H1 (cell line): ENCODE data around the gene CKM. TPM values are rescaled to one million over a fixed set of nuclear protein-coding genes. Genes with fewer than 3 reads are reported as not detected.
"Not testable (repeated sequence)": the region's sequence is repeated elsewhere in the genome, so short reads cannot be mapped to it uniquely, and the experiment has no call there.

Source experiments
- CTCF ChIA-PET: fragments of 300-600 bp; sonication (Branson Sonifier 250); formaldehyde crosslinking; loops from one replicate; lab custom pipeline; 2021; ENCODE audit not compliant: partially characterized antibody; lab: Charles Lee
- POLR2A ChIA-PET: fragments of 300-600 bp; sonication (Branson Sonifier 250); formaldehyde crosslinking; loops from one replicate; lab custom pipeline; 2021; ENCODE audit warnings: inconsistent platforms; ENCODE audit not compliant: partially characterized antibody; lab: Charles Lee
- DNase-seq, 2 experiments: peaks; one replicate each; pipeline versions ENCODE4 v3.0.0 to v3.0.0-alpha.2; 2010 to 2022; ENCODE audit warnings: low spot score in 2 of 2, low read depth in 1 of 2, mixed read lengths in 1 of 2
- FAIRE-seq: peaks from 2 replicates; lab custom pipeline; 2011; peaks lifted over from hg19 to GRCh38; lab: Jason Lieb, UNC
- H2AFZ ChIP-seq: 2 replicates; pipeline ENCODE4 v1.8.1; 2012; ENCODE audit warnings: low read length, inconsistent platforms
- H2AK5ac ChIP-seq: 2 replicates; pipeline ENCODE4 v1.6.1; 2013; ENCODE audit warnings: low read depth, low read length
- H2BK120ac ChIP-seq: replicated peaks from 2 replicates; pipeline ENCODE3; 2013; ENCODE audit warnings: low read depth, low read length, inconsistent platforms
- H2BK12ac ChIP-seq: 2 replicates; pipeline ENCODE4 v1.6.1; 2013; ENCODE audit warnings: low read depth, low read length
- H2BK15ac ChIP-seq: 2 replicates; pipeline ENCODE4 v1.6.1; 2013; ENCODE audit warnings: low read length
- H2BK20ac ChIP-seq: 2 replicates; pipeline ENCODE4 v1.6.1; 2013; ENCODE audit warnings: low read length
- H2BK5ac ChIP-seq: 2 replicates; pipeline ENCODE4 v1.6.1; 2013; ENCODE audit warnings: low read depth, low read length
- H3K14ac ChIP-seq: 2 replicates; pipeline ENCODE4 v1.6.1; 2013; ENCODE audit warnings: inconsistent platforms; ENCODE audit not compliant: insufficient read length
- H3K18ac ChIP-seq: 2 replicates; pipeline ENCODE4 v1.6.1; 2013; ENCODE audit warnings: low read length; ENCODE audit errors: extremely low read depth
- H3K23ac ChIP-seq: 2 replicates; pipeline ENCODE4 v1.6.1; 2013; ENCODE audit warnings: inconsistent platforms; ENCODE audit not compliant: insufficient read length
- H3K23me2 ChIP-seq: 2 replicates; pipeline ENCODE4 v1.6.1; 2013; ENCODE audit warnings: low read depth, low read length
- H3K27ac ChIP-seq: 2 replicates; pipeline ENCODE4 v1.6.1; 2011; ENCODE audit warnings: low read depth, low read length, inconsistent platforms
- H3K27me3 ChIP-seq, 4 experiments: replicated peaks in 1 of 4; 1 replicate in 1 of 4; 2 replicates in 3 of 4; pipeline versions ENCODE4 v1.6.1 to v1.8.1; 2011 to 2013; ENCODE audit warnings: low read length in 3 of 4, mild to moderate bottlenecking in 3 of 4, inconsistent platforms in 2 of 4, mixed read lengths in 2 of 4, moderate library complexity in 1 of 4; ENCODE audit not compliant: control insufficient read depth in 3 of 4, insufficient read depth in 3 of 4; ENCODE audit errors: extremely low read depth in 1 of 4
- H3K36me3 ChIP-seq, 4 experiments: 2 replicates each; pipeline versions ENCODE4 v1.6.1 to v1.8.1; 2011 to 2013; ENCODE audit warnings: mild to moderate bottlenecking in 4 of 4, low read length in 3 of 4, moderate library complexity in 2 of 4, control low read depth in 1 of 4, inconsistent platforms in 1 of 4; ENCODE audit not compliant: insufficient read depth in 4 of 4, control insufficient read depth in 2 of 4
- H3K4ac ChIP-seq: replicated peaks from 2 replicates; pipeline ENCODE3; 2013; ENCODE audit warnings: low read length, low read depth, mixed read lengths, inconsistent platforms; ENCODE audit not compliant: insufficient read length
- H3K4me1 ChIP-seq, 4 experiments: replicated peaks in 1 of 4; 1 replicate in 1 of 4; 2 replicates in 3 of 4; pipeline versions ENCODE4 v1.6.1 to v1.8.1; 2011 to 2013; ENCODE audit warnings: low read length in 3 of 4, inconsistent platforms in 2 of 4, mixed read lengths in 1 of 4; ENCODE audit not compliant: insufficient read depth in 4 of 4, control insufficient read depth in 3 of 4
- H3K4me2 ChIP-seq, 2 experiments: 2 replicates each; pipeline versions ENCODE4 v1.6.1 to v1.8.1; 2011 to 2013; ENCODE audit warnings: low read depth in 2 of 2, low read length in 2 of 2, control low read depth in 1 of 2, inconsistent platforms in 1 of 2, mild to moderate bottlenecking in 1 of 2; ENCODE audit not compliant: insufficient read depth in 1 of 2
- H3K4me3 ChIP-seq, 4 experiments: fragments of 200-600, 300-600 bp in 1 of 4; sonication (generic), shearing (Covaris generic), sonication (Bioruptor Twin) in 1 of 4; 2 replicates each; pipeline versions ENCODE4 v1.5.1 to v1.8.1; 2011 to 2016; ENCODE audit warnings: low read length in 4 of 4, low read depth in 3 of 4, control low read depth in 2 of 4, inconsistent platforms in 2 of 4, mild to moderate bottlenecking in 2 of 4, mixed read lengths in 1 of 4, moderate library complexity in 1 of 4; ENCODE audit not compliant: insufficient read depth in 2 of 4; ENCODE audit errors: extremely low read depth in 1 of 4
- H3K56ac ChIP-seq: replicated peaks from 2 replicates; pipeline ENCODE3; 2013; ENCODE audit warnings: low read depth, mild to moderate bottlenecking, mixed read lengths, low read length, inconsistent platforms; ENCODE audit not compliant: insufficient read length
- H3K79me1 ChIP-seq: 2 replicates; pipeline ENCODE4 v1.6.1; 2013; ENCODE audit warnings: low read depth, low read length, control low read depth
- H3K79me2 ChIP-seq, 2 experiments: 2 replicates each; pipeline versions ENCODE4 v1.6.1 to v1.8.1; 2012 to 2013; ENCODE audit warnings: low read length in 2 of 2, mild to moderate bottlenecking in 2 of 2, inconsistent platforms in 1 of 2; ENCODE audit not compliant: insufficient read depth in 2 of 2, control insufficient read depth in 1 of 2
- H3K9ac ChIP-seq, 4 experiments: replicated peaks in 1 of 4; 1 replicate in 1 of 4; 2 replicates in 3 of 4; pipeline versions ENCODE4 v1.6.1 to v1.8.1; 2011 to 2013; ENCODE audit warnings: low read depth in 3 of 4, low read length in 3 of 4, control low read depth in 2 of 4, mild to moderate bottlenecking in 2 of 4, moderate library complexity in 2 of 4, inconsistent platforms in 1 of 4; ENCODE audit errors: extremely low read depth in 1 of 4
- H3K9me3 ChIP-seq, 2 experiments: 2 replicates each; pipeline versions ENCODE4 v1.6.1 to v1.8.1; 2012 to 2013; ENCODE audit warnings: mild to moderate bottlenecking in 2 of 2, moderate library complexity in 2 of 2, control low read depth in 1 of 2, inconsistent platforms in 1 of 2, low read depth in 1 of 2, low read length in 1 of 2, mixed read lengths in 1 of 2; ENCODE audit not compliant: insufficient read depth in 2 of 2
- H4K20me1 ChIP-seq, 2 experiments: replicated peaks in 1 of 2; 2 replicates each; pipeline versions ENCODE3 to v1.8.1; 2011 to 2013; ENCODE audit warnings: inconsistent platforms in 2 of 2, low read length in 2 of 2, mild to moderate bottlenecking in 1 of 2; ENCODE audit not compliant: insufficient read depth in 2 of 2, control insufficient read depth in 1 of 2
- H4K5ac ChIP-seq: 2 replicates; pipeline ENCODE4 v1.6.1; 2013; ENCODE audit warnings: low read length, low read depth, mixed read lengths, inconsistent platforms; ENCODE audit not compliant: insufficient read length
- H4K8ac ChIP-seq: 2 replicates; pipeline ENCODE4 v1.8.0; 2013; ENCODE audit warnings: mild to moderate bottlenecking, moderate library complexity, low read length, inconsistent platforms; ENCODE audit not compliant: insufficient read depth; ENCODE audit errors: extremely low read depth
- H4K91ac ChIP-seq: replicated peaks from 2 replicates; pipeline ENCODE3; 2013; ENCODE audit warnings: low read length, mixed read lengths, inconsistent platforms; ENCODE audit not compliant: insufficient read length
- CTBP2 ChIP-seq: IDR thresholded peaks from 2 replicates; pipeline ENCODE4 v1.7.0; 2011; ENCODE audit warnings: borderline replicate concordance, mild to moderate bottlenecking, moderate library complexity, mixed read lengths, low read length; ENCODE audit not compliant: insufficient read depth, insufficient read length
- HDAC2 ChIP-seq, 2 experiments: fragments of 300-600 bp in 1 of 2; sonication (generic) in 1 of 2; IDR thresholded peaks; 2 replicates each; pipeline ENCODE4 v1.6.1; 2011 to 2012; ENCODE audit warnings: low read depth in 2 of 2, low read length in 2 of 2, mild to moderate bottlenecking in 2 of 2, moderate library complexity in 2 of 2, borderline replicate concordance in 1 of 2, inconsistent platforms in 1 of 2
- SAP30 ChIP-seq: fragments of 300-600 bp; sonication (generic); IDR thresholded peaks from 2 replicates; pipeline ENCODE4 v1.7.1; 2012; ENCODE audit warnings: low read length, moderate library complexity, mild to moderate bottlenecking, inconsistent platforms; ENCODE audit not compliant: insufficient read depth, insufficient replicate concordance
- SIX5 ChIP-seq: IDR thresholded peaks from 2 replicates; pipeline ENCODE4 v1.6.1; 2011; ENCODE audit warnings: mild to moderate bottlenecking, low read depth, low read length
- SP2 ChIP-seq: IDR thresholded peaks from 2 replicates; pipeline ENCODE4 v1.6.1; 2012; ENCODE audit warnings: mild to moderate bottlenecking, low read length, inconsistent platforms
- TAF1 ChIP-seq: IDR thresholded peaks from 2 replicates; pipeline ENCODE4 v1.6.1; 2011; ENCODE audit warnings: mild to moderate bottlenecking, low read depth, low read length
- TAF7 ChIP-seq: optimal IDR thresholded peaks from 2 replicates; pipeline ENCODE3; 2011; ENCODE audit warnings: low read depth, mild to moderate bottlenecking, inconsistent platforms, low read length, moderate library complexity, borderline replicate concordance
- WGBS, 2 experiments: shearing (Covaris generic) in 1 of 2; methylation state at CpG; one replicate each; pipeline versions ENCODE4 v1.1.6 to v1.1.7; 2013 to 2015; ENCODE audit warnings: low lambda C conversion rate in 2 of 2, mixed read lengths in 2 of 2, inconsistent platforms in 1 of 2, low coverage in 1 of 2, missing lambda C conversion rate in 1 of 2; ENCODE audit not compliant: insufficient replicate concordance in 2 of 2, insufficient coverage in 1 of 2, insufficient read length in 1 of 2; ENCODE audit errors: extremely low coverage in 1 of 2, missing lambda C conversion rate in 1 of 2; 5-methylcytosine and 5-hydroxymethylcytosine counted together
- polyA plus RNA-seq, 7 experiments: library from polyadenylated mRNA; depleted of rRNA in 3 of 7; stranded (reverse) in 5 of 7; unstranded in 2 of 7; fragments of >200 nt in 5 of 7; fragments of 200-250 nt in 2 of 7; gene quantifications; 1 replicate in 5 of 7; 2 replicates in 1 of 7; 4 replicates in 1 of 7; pipeline versions ENCODE4 v1.2.1 to v1.2.3, GENCODE V29; 2011 to 2013; ENCODE audit warnings: missing spikeins in 2 of 7, mixed read lengths in 2 of 7
- total RNA-seq: library from RNA; stranded (reverse); fragmentation: NEBNext Ultra II Directional; extraction: Animal tissue kit (Norgen Biotek cat#: 25700); gene quantifications from 2 replicates; pipeline ENCODE4 v1.2.1, GENCODE V29; 2021
- TF ChIP-seq, protein P1 (sequence below): IDR thresholded peaks from 2 replicates; pipeline ENCODE4 v1.6.1; 2012; ENCODE audit warnings: inconsistent platforms

Gene CKM
- total and polyA plus RNA-seq, 2 of the 8 experiments (the other 6 are each of a cell fraction or from before 2014, with no cell fraction given) = 0.08 TPM; not detected in 1

GRCh38 chr19:45311621-45312020 is 11.1 kb downstream of the CKM start (continued):
- TF ChIP-seq TAF7 = no peak
- no peak for TF ChIP-seq HDAC2 (IDR thresholded peaks at IDR 0.05; ENCODE audit: borderline replicate concordance in 1 of 2, low read depth in 2 of 2, low read length in 2 of 2)
- TF ChIP-seq CTBP2 = no peak
- no peak for TF ChIP-seq SIX5
- TF ChIP-seq SAP30 = no peak
- no peak for TF ChIP-seq TAF1
- no peak for TF ChIP-seq SP2
- TF ChIP-seq, protein P1, sequence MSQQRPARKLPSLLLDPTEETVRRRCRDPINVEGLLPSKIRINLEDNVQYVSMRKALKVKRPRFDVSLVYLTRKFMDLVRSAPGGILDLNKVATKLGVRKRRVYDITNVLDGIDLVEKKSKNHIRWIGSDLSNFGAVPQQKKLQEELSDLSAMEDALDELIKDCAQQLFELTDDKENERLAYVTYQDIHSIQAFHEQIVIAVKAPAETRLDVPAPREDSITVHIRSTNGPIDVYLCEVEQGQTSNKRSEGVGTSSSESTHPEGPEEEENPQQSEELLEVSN = no peak

- not testable (repeated sequence) for H3K9ac ChIP-seq, H3K23ac ChIP-seq, H3K18ac ChIP-seq, H3K27ac ChIP-seq, FAIRE-seq, H2BK12ac ChIP-seq, H3K36me3 ChIP-seq, H3K56ac ChIP-seq, H2BK20ac ChIP-seq, H2BK120ac ChIP-seq, H3K4ac ChIP-seq, H2AFZ ChIP-seq, H2BK15ac ChIP-seq, H3K4me2 ChIP-seq, H3K23me2 ChIP-seq, H4K20me1 ChIP-seq, H2BK5ac ChIP-seq, H3K4me3 ChIP-seq, H4K91ac ChIP-seq, H3K79me2 ChIP-seq, H3K4me1 ChIP-seq, H4K8ac ChIP-seq, H2AK5ac ChIP-seq, H3K14ac ChIP-seq, H3K9me3 ChIP-seq, H4K5ac ChIP-seq, H3K79me1 ChIP-seq, DNase-seq
- peaks cover 0 to 20% (median 9%) of the 10 kb centered on the region in 4 experiments; a peak in 4 of 7 replicates for H3K27me3 ChIP-seq
- WGBS, 2 experiments = 94% methylated on average over 7 of the region's 8 CpGs; no CpG with 5 or more reads in 1 of the 2 experiments
- ChIA-PET POLR2A (interaction anchor here (0.6 to 1.6 kb wide), 3 partner anchors 9 to 202 kb away, joined by 3 to 4 read pairs (median 4); no protein-coding TSS in a partner anchor), CTCF (interaction anchor here (1.2 kb wide), 1 partner anchor 122 kb away, joined by 4 read pairs; no protein-coding TSS in a partner anchor)
These were observed 13.4 kb downstream of the CKM start for GRCh38 chr19:45309322-45309721.
